ENCODE results near the gene C4B.
"Not testable (repeated sequence)": the region's sequence is repeated elsewhere in the genome, so short reads cannot be mapped to it uniquely, and the experiment has no call there.

Gene C4B

DNA sequence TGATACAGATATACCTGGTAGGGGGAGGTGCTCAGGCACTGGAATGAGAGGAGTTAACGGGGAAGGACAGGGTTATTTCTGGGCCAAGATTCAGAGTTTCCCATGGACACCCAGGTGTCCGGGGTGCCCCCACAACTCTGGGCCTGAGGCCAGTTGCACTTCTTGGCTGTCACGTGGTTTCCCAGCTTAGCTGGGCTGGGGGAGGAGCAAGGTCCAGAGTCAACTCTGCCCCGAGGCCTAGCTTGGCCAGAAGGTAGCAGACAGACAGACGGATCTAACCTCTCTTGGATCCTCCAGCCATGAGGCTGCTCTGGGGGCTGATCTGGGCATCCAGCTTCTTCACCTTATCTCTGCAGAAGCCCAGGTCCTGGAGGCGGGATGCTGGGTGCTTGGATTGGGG lies at the start of gene C4B:
Gene C4B (plus strand): TSS at position 249 of the 400 bp plus-strand sequence. CDS start 51 bp downstream, at position 300.
- not testable (repeated sequence) for DNase-seq

DNA sequence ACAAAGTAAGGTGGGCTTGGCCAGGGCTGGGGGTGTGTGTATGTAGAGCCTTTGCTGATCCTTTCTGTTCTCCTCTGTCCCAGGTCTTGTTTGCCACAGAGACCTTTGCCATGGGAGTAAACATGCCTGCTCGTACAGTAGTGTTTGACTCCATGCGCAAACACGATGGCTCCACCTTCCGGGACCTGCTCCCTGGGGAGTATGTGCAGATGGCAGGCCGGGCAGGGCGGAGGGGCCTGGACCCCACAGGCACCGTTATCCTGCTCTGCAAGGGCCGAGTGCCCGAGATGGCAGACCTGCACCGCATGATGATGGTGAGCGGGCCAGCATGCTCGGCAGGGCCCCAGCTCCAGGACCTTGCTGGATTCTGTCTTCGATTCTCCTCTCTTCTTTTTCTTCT lies 48.9 kb upstream of the C4B start:
- no peak for DNase-seq

DNA sequence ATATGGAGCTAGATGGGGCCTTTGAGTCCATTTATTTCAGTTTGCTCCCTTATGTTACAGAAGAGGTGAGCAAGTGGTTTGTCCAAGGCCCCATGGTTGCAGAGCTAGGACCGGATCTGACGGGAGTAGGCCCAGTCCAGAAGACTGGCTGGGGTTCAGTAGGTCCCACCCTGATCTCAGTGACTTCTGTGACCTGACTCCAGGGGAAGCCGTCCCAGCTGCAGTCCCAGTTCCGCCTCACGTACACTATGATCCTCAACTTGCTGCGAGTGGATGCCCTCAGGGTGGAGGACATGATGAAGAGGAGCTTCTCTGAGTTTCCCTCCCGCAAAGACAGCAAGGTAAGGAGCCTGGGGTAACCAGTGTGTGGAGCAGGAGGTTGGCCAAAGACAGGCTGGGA lies 48.1 kb upstream of the C4B start:
- DNase-seq: no peak

DNA sequence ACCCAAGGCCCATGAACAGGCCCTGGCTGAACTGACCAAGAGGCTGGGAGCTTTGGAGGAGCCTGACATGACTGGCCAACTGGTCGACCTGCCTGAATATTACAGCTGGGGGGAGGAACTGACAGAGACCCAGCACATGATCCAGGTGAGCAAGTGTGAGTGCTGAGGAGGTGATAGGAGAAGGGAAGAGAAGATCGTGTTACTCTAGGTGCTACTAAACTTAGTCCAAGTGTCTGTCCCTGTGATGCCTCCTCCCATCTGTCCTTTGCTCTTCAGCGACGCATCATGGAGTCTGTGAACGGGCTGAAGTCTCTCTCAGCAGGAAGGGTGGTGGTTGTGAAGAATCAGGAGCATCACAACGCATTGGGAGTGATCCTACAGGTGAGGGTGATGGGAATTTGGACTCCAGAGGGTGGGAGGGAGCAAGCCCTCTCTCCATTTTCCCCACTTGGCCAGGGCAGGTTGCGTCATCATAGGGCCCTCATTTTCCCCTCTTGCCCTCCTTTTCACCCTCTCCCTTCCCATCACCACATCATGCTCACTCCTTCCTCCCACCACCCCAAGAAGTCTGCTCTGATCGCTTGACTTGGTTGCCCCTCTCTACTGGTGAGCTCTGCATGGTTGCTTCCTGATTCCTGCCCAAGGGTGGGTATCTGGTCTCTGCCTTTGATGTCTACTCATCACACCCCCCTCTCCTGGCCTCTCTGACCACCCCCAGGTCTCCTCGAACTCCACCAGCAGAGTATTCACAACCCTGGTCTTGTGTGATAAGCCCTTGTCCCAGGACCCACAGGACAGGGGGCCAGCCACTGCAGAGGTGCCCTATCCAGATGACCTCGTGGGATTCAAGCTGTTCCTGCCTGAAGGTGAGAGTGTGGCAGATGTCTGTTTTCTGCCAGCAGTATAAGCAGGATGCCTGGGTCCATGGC lies 47.3 kb upstream of the C4B start:
- no peak for DNase-seq

DNA sequence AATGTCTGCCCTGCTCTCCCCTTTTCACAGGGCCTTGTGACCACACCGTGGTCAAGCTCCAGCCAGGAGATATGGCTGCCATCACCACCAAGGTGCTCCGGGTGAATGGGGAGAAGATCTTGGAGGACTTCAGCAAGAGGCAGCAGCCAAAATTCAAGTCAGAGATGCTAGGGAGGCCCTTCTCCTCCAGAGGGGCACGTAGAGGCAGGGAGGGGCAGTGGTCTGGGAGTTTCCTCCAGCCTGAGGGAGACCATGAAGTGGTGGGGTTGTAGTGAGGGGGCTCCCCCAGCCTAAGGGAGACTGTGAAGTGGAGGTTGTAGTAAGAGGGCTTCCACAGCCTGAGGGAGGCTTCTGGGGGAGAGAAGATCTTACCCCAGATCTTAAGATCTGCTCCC lies 46.7 kb upstream of the C4B start:
- DNase-seq: no peak

DNA sequence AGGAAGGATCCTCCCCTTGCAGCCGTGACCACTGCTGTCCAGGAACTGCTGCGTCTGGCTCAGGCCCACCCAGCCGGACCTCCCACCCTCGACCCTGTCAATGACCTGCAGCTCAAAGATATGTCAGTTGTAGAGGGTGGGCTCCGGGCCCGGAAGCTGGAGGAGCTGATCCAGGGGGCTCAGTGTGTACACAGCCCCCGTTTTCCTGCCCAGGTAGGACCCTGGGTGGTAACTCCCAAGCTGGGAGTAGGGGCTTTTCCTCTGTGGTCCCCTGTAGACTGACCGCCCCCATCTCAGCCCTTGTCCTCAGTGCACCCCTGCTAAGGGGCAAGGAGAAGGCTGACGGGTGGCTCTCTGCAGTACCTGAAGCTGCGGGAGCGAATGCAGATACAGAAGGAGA lies 46.3 kb upstream of the C4B start:
- DNase-seq: no peak

DNA sequence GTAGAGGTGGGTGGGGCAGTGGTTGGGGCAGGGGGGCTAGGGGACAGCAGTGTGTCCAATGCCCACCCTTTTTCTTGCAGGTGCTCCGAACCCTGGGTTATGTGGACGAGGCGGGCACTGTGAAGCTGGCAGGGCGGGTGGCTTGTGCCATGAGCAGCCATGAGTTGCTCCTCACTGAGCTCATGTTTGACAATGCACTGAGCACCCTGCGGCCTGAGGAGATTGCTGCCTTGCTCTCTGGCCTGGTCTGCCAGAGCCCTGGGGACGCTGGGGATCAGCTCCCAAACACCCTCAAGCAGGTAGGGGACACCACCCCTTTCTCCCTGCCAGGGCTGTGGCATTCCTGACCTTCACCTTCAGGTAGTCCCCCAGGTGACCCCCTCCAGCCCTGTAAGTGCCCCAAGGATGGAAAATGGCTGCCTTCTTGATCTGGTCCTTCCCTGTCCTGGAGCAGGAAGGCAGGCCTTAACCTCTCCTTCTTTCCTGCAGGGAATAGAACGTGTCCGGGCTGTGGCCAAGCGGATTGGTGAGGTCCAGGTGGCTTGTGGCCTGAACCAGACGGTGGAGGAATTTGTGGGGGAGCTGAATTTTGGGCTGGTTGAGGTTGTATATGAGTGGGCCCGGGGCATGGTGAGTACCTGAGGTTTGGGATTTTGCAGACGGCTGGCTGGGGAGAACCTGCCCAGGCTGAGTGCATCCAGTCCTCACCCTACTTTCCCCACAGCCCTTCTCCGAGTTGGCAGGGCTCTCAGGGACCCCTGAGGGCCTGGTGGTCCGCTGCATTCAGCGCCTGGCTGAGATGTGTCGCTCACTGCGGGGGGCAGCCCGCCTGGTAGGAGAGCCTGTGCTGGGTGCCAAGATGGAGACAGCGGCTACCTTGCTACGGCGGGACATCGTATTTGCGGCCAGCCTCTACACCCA lies 45.5 kb upstream of the C4B start:
- no peak for DNase-seq

DNA sequence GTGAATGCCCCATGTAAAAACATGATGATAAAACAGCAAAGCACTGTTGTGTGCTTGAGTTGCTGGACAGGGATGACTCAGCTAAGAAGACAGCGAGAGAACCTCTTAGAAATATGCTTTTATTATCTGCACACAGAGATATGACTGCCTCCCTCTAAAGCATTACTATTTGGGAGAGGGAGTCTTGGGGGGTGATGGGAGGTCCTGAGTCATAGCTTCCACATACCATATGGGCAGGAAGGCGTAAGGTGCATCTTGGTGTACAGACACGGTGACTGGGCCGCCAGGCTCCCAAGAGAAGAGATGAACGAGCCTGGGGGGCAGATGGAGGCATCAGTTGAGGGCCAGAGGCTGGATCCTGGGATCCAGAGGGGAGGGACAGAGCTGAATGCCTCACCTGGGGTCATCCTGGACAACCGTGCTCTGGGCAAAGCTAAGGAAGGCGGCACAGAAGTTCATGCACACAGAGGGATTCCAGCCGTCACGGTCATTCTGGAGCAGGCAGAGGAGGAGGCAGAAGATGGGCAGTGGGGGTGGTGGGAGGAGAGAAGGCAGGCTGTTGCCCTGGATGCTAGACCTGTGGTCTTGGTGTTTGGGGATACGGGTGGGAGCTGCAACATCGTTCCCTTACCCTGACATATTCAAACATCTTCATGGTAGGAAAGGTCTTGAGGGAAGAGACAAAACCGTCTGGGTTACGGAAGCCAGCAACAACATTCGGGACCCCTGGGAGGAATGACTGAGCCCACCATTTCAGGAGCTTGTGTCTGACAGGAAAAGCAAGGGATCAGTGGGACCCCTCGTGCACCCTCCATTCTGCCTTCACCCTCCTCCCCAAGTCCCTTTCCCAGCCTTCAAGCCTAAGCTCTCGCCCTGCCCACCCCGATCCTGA lies 44.6 kb upstream of the C4B start:
- DNase-seq: no peak

DNA sequence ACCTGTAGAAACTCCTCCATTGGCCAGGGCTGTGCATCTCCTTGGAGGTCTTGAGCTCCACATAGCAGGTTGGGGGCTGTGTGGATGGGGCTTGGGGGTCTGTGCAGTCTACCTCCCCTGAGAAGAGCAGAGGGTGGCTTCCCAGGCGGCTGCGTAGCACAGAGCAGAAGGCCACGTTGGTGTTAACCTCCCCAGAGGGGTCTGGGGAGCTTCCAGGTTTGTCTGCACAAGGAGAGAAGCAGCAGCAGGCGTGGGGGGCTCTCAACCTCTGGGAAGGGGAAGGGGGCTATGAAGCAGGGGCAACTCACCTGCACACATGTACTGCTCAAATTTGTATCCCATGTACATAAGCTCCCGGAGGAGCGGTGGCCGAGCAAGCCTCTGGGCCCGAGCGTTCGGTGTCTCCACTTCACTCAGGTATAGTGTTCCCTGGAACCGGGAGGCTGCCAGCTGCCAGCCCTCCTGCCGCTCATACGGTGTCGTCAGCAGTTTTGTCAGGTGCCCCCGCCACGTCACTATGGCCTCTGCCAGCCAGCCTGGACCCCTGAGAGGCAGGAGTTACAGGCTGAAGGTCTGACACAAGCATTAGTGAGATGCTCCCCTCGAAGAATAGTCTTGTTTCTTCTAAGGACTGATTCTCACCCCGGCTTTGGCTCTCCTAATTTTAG lies 43.9 kb upstream of the C4B start:
- no peak for DNase-seq

DNA sequence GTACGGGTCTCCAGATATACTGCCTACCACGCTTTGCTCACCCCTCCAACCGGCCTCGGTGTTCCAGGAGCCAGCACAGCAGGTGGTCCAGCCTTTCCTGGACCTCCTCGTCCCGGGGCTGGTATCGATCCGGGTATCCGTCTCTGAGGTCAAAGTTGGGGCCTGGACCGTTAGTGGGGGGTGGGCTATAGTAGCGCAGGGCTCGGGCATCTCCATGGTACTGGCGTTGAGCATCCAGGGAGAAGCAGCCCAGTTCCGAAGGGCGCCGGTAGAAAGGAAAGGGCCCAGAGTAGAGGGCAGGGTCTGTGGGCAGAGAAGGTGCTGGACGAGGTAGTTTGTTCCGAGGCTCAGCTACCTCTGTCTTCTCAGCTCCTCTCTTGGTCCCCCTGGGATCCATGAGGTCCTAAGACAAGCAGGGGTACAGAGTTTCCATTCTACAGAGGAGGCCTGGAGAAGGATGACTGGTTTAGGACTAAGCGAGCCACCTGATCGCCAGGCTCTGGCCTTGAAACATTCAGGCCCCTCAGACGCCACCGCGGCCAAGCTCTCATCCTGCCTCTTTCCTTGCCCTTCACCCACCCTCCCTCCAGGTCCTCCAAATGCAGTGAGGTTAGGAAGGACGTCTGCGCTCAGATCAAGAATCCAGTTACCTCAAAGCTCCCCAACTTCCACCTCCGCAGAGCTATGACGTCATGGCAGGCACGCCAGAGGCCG lies 43.2 kb upstream of the C4B start:
- DNase-seq: no peak

DNA sequence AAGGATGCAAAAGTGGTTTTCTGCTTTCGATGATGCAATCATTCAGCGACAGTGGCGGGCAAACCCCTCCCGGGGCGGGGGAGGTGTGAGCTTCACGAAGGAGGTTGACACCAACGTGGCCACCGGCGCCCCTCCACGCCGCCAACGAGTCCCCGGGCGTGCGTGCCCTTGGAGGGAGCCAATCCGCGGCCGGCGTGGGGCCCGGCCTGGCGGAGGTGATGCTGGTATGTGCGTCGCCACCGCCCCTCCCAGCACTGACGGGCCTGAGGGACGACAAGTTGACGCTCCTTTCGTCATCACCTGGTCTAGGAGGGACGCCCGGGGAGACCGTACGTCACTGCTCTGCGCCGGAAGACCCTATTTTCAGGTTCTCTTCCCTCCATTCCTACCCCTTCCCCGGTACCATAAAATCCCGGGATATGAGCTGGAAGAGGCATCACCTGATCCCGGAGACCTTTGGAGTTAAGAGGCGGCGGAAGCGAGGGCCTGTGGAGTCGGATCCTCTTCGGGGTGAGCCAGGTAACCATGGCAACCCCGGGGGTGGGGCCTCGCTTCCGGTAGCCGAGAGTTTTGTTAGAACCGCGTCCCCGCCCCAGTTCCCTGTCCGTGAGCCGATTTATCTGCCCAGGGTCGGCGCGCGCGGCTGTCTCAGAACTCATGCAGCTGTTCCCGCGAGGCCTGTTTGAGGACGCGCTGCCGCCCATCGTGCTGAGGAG lies 42.4 kb upstream of the C4B start, which contains the start of gene DXO:
Gene DXO (minus strand): TSS at position 146 of the 716 bp plus-strand sequence. CDS start 463 bp downstream, outside the sequence.
- DNase-seq: peak; percentile 97

DNA sequence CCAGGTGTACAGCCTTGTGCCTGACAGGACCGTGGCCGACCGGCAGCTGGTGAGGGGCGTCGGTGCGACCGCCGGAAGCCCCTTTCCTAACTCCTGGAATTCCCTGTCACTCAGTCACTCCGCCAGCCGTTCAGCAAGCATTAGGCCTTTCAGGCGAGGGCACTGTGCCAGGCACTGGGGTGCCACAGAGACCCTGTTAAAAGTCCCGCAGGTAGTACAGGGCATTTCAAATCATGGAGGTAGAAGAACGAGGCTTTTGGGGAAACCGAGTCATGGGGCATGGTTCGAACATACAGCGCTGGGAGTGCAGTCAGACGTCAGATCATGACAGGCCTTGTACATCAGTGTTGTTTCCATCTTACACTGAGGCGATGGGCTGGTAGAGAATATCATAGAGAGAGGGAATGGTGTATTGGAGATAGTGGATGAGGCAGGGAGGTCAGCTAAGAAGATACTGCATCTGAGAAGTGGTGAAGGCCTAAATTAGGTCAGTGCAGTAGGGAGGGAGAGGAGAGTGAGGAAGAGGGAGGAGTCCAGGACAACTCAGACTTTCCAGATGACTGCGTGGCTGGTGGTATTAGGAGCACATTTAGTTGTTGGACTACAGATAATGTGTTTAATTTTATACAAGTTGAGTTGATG lies 41.8 kb upstream of the C4B start:
- peak; percentile 53 for DNase-seq

DNA sequence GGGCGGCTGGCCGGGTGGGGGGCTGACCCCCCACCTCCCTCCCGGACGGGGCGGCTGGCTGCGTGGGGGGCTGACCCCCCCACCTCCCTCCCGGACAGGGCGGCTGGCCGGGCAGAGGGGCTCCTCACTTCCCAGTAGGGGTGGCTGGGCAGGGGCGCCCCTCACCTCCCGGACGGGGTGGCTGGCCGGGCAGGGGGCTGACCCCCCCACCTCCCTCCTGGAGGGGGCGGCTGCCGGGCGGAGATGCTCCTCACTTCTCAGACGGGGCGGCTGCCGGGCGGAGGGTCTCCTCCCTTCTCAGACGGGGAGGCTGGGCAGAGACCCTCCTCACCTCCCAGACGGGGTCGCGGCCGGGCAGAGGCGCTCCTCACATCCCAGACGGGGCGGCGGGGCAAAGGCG lies 38.5 kb upstream of the C4B start:
- DNase-seq: not testable (repeated sequence)

DNA sequence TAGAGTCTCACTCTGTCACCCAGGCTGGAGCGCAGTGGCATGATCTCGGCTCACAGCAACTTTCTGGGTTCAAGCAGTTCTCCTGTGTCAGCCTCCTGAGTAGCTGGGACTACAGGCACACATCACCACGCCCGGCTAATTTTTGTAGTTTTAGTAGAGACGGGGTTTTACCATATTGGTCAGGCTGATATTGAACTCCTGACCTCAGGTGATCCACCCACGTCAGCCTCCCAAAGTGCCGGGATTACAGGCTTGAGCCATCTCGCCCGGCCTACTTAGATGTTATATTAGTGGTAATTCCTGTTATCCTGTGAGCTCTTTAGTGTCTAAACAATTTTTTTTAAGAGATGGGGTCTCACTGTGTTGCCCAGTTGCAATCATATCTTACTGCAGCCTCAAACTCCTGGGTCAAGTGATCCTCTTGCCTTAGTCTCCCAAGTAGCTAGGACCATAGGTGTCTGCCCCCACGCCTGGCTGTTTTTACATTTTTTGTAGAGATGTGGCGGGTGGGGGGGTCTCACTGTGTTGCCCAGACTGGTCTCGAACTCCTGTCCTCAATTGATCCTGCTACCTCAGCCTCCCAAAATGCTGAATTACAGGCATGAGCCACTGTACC lies 36.7 kb upstream of the C4B start:
- DNase-seq: no peak

DNA sequence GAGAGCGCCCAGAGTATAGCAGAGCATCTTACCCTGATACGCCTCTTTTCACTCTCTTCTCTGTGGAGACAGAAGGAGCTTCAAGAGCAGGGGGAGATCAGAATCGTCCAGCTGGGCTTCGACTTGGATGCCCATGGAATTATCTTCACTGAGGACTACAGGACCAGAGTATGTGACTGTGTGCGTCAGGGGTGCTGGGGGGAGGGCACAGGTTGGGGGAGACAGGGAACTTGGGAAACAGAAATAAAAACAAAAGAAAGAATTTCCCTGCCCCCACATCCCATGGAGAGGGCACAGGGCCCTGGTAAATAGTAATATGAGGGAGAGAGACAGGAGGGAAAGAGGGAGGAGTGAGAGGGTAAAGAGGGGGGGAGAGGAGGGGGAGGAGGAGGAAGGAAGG lies 35.8 kb upstream of the C4B start:
- no peak for DNase-seq

DNA sequence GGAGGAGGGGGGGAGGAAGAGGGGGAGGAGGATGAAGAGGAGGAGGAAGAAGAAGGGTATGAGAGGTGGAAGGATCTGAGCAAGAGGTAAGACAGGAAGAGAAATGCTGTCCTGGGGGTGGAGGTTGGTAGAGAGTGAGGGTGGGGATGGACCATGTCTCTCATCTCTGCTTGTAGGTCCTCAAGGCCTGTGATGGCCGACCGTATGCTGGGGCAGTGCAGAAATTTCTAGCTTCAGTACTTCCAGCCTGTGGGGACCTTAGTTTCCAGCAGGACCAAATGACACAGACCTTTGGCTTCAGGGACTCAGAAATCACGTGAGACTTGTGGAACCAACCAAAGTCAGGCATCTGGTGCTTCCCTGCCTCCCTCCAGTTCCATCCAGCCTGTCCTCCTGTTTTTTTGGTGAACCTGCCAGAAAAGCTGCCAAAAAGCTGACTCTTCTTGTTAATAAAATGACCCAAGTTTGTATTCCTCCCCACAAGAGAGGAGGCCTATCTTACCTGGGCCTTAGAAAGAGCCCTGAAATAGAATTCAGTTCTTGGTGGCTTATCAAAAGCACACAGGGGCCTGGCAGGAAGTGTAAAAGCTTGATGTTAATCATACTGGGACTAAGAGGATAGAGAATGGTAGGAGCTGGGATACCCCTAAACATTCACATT lies 35.2 kb upstream of the C4B start:
- DNase-seq: no peak

DNA sequence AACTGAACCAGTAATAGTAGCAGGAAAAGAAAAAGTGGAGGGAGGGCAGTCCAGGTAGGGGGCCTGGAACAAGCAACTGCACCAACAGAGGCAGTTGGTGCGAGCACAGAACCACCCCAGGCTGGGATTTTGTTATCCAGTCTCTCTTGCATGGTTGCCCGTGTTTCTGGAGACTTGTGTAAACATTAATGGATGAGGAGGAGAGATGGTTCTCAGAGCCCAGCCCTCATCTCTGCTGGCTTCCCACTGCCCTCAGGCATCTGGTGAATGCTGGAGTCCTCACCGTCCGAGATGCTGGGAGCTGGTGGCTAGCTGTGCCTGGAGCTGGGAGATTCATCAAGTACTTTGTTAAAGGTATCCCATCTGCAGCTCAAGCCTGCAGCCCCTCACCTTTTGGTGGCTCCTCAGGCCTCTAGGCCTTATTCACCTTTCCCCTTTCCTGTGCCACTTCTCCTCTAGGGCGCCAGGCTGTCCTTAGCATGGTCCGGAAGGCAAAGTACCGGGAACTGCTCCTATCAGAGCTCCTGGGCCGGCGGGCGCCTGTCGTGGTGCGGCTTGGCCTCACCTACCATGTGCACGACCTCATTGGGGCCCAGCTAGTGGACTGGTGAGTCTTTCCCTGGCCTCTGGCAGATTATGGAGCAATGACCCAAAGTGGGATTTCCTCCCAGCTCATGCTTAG lies 34.3 kb upstream of the C4B start:
- not testable (repeated sequence) for DNase-seq

DNA sequence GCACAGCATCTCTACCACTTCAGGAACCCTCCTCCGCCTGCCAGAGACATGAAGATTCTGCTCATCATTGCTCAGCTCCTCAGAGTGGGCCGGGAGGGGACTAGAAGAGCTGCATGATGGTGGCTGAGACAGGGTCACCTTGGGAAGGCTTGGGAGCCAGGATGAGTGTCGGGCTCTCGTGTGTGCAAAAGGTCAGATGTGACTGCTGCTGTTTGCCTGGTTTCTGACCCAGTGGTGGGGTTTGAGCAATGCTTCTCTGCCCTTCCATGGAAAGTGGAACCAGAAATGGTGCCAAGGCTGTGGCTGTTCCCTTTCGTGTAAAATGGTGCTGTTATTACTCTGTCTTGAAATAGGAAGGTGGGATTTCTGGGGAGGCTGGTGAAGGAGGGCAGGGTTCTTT lies 33.6 kb upstream of the C4B start:
- not testable (repeated sequence) for DNase-seq
